ENCODE data around the gene FNDC7. TPM values are rescaled to one million over a fixed set of nuclear protein-coding genes. Genes with fewer than 3 reads are reported as not detected.

FNDC7 gene
- total RNA-seq, 3 donors from 2014 or later: not detected

GRCh38 chr1:108791790-108792189 lies 79.1 kb downstream of the FNDC7 start:
- Histone ChIP-seq H3K4me1 (no peaks in the 10 kb centered on the region), H3K27me3 (no peaks in the 10 kb centered on the region), H3K27ac (no peak overlapping the region), H3K9me3 (peaks cover 6 to 18% of the 10 kb centered on the region in 2 donors), H3K36me3 (no peaks in the 10 kb centered on the region), H3K4me3 (no peak overlapping the region)
- DNase-seq (ENCODE audit: low spot score in 2 of 2): no peak
- intact Hi-C loops (cut with DNase I; ENCODE audit: low total_unique reads): no loop called here
- no peak for TF ChIP-seq POLR2A (IDR thresholded peaks at IDR 0.05)
- no peak for TF ChIP-seq CTCF (IDR thresholded peaks at IDR 0.05)
- TF ChIP-seq POLR2AphosphoS5 (IDR thresholded peaks at IDR 0.05): no peak

Other genes starting within 250 kb of the FNDC7 start
- 10 to 100 TPM; 10.2 to 31.3 (median 18.4) TPM for gene EEIG2, start 152.8 kb upstream of the FNDC7 start, total RNA-seq
- gene HENMT1, start 51.8 kb upstream of the FNDC7 start, total RNA-seq: 1 to 10 TPM; 5.2 to 6.9 (median 6.6) TPM
- 10 to 100 TPM; 26.9 to 40.8 (median 32.8) TPM for gene PRPF38B, start 20.6 kb upstream of the FNDC7 start, total RNA-seq
- gene STXBP3, start 33.8 kb downstream of the FNDC7 start, total RNA-seq: 100 to 1,000 TPM in 1 of 3 donors, 10 to 100 TPM in 2; 62.6 to 127 (median 79.5) TPM
- gene AKNAD1, start 144.2 kb downstream of the FNDC7 start, total RNA-seq: 1 to 10 TPM; 2.3 to 4.1 (median 2.9) TPM
- 10 to 100 TPM; 11.5 to 25.9 (median 18.1) TPM for gene GPSM2, start 164.1 kb downstream of the FNDC7 start, total RNA-seq

Data from breast epithelium (tissue), 4 donors.